GM12865 (cell line): Measurements from ENCODE around the gene MTG2.
A peak's percentile ranks its signal among the peaks of the same experiment; 100 is the strongest.

Source experiments
- DNase-seq: peaks from one replicate; pipeline ENCODE4 v3.0.0; 2010; ENCODE audit warnings: low read depth
- H3K4me3 ChIP-seq: 2 replicates; pipeline ENCODE4 v1.5.1; 2011; ENCODE audit warnings: mild to moderate bottlenecking, low read depth, low read length, control low read depth
- TF ChIP-seq, protein P1 (sequence below): IDR thresholded peaks from 2 replicates; pipeline ENCODE4 v1.5.1; 2011; ENCODE audit warnings: low read length, control low read depth, low read depth, inconsistent platforms; ENCODE audit not compliant: insufficient read depth; ENCODE audit errors: missing control alignments

The MTG2 gene

GRCh38 chr20:62136283-62137091, 46.3 kb upstream of the MTG2 start:
- TF ChIP-seq, protein P1, sequence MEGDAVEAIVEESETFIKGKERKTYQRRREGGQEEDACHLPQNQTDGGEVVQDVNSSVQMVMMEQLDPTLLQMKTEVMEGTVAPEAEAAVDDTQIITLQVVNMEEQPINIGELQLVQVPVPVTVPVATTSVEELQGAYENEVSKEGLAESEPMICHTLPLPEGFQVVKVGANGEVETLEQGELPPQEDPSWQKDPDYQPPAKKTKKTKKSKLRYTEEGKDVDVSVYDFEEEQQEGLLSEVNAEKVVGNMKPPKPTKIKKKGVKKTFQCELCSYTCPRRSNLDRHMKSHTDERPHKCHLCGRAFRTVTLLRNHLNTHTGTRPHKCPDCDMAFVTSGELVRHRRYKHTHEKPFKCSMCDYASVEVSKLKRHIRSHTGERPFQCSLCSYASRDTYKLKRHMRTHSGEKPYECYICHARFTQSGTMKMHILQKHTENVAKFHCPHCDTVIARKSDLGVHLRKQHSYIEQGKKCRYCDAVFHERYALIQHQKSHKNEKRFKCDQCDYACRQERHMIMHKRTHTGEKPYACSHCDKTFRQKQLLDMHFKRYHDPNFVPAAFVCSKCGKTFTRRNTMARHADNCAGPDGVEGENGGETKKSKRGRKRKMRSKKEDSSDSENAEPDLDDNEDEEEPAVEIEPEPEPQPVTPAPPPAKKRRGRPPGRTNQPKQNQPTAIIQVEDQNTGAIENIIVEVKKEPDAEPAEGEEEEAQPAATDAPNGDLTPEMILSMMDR: peak; percentile 71
- no peak overlapping the region for H3K4me3 ChIP-seq
- DNase-seq: peak; percentile 74

DNA sequence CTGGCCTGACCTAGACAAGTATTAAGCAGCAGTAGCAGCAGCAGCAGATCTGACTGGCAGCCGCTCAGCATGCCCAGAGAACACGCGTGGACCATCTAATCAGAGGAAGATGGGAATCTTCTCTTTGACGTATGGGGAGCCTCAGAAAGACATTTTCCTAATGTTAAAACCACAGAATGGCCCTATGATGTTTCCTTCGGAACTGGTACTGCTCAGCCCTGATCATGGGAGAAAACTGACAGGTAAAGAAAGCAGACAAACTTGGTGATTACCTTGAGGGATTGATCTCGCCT, 45.8 kb upstream of the MTG2 start:
- TF ChIP-seq, protein P1: no peak
- no peak overlapping the region for H3K4me3 ChIP-seq
- DNase-seq: no peak

DNA sequence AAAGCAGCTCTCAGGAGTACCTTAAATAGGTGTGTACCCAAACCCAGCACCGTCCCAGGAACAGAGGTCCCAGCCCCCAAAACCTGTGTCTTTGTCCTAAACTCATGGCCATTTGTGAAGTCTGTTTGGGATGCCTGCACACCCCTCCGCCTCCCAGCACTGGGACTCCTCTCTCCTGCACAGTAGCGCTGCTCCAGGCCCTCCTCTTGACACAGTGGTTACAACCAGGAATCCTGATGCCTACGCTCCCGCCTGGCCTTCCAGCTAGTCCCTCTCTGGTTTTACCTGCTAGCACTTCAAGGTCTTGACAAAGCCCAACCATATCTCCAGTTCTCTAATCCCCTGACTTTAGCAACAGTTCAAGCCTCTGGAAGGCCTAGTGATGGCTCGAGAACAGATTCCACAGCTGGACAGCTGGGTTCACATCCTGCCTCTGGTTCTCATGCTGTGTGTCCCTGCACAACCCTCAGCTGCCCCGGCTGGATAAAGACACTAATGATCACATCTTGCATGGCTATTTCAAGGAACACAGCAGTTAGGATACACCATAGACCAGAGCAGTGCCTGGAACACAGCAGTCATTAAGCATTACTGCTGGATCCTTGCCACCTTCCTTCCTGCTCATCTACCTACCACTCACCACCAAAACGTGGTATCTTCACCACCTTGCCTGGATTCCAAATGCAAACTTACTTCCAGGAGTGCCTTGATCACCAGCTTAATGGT, 45.2 kb upstream of the MTG2 start:
- TF ChIP-seq, protein P1: no peak
- DNase-seq: no peak
- H3K4me3 ChIP-seq: no peak overlapping the region

DNA sequence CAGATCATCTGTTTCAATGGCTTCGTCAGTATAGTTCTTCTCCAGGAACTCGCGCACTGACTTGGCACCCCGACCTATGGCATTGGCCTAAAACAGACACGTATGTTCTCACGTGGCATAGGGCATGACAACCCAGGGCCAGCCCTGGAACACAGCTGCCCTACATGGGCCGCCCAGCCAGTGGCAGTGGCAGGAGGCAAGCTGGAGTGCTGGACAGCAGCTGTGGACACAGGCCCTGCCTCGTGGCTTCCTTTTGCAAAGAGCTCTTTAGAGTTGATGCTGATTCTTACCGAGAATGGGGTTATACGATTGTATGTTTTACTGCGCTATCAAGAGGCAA, 44.7 kb upstream of the MTG2 start:
- H3K4me3 ChIP-seq: no peak overlapping the region
- TF ChIP-seq, protein P1: no peak
- no peak for DNase-seq

DNA sequence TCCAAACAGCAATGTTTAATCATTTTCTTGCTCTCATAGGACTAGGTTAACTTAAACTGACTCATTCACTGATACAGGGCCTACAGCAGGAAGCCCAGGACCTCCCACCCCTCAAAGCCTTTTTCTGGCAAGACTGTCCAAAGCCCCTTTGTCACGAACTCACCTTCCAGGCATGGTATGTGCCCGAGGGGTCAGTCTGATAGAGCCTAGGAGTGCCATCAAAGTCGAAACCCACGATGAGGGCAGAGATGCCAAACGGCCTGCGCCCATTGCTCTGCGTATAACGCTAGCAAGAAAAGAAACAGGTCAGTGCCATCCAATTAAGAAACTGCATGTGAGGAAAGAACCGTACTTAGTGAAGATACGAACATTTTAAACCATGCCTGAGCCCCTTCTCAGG, 43.9 kb upstream of the MTG2 start:
- TF ChIP-seq, protein P1: no peak

DNA sequence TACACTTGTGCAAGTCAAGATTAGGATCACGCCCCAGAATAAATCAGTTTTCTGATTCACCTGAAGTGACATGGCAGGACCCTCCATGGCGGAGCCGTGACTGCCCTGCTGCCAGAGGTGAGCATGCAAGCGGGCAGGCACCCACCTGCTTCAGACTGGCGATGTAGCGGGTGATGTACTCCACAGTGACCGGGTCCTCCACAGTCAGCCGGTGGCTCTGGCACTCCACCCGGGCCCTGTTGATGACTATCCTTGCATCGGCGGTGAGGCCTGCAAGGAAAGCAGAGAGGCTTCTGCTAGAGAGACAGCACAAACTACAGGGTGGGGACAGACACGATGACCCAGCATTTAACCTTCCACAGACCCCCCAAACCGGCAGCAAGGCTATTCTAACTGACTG, 43.2 kb upstream of the MTG2 start:
- no peak overlapping the region for H3K4me3 ChIP-seq
- TF ChIP-seq, protein P1: no peak
- DNase-seq: no peak

More for the DNA sequence above, 43.9 kb upstream of the MTG2 start:
- DNase-seq: no peak
- no peak overlapping the region for H3K4me3 ChIP-seq
